Measurements from ENCODE around the gene DYNC2H1.

Gene DYNC2H1

GRCh38 chr11:103147627-103148026, 38.4 kb downstream of the DYNC2H1 start:
- DNase-seq, result no peak

GRCh38 chr11:103157542-103157941, 48.3 kb downstream of the DYNC2H1 start:
- DNase-seq, result no peak

GRCh38 chr11:103164093-103164796, 55.0 kb downstream of the DYNC2H1 start:
- DNase-seq, result no peak

GRCh38 chr11:103167166-103167565, 57.9 kb downstream of the DYNC2H1 start:
- DNase-seq, result no peak

GRCh38 chr11:103170865-103171264, 61.6 kb downstream of the DYNC2H1 start:
- DNase-seq, result no peak

GRCh38 chr11:103175461-103176129, 66.4 kb downstream of the DYNC2H1 start:
- DNase-seq, result no peak

GRCh38 chr11:103183981-103184611, 74.9 kb downstream of the DYNC2H1 start:
- DNase-seq, result no peak

GRCh38 chr11:103202048-103202651, 92.9 kb downstream of the DYNC2H1 start:
- DNase-seq, result no peak

GRCh38 chr11:103210543-103210942, 101.3 kb downstream of the DYNC2H1 start:
- no peak for DNase-seq

GRCh38 chr11:103215812-103216211, 106.6 kb downstream of the DYNC2H1 start:
- no peak for DNase-seq

- no peak for DNase-seq
Observed at GRCh38 chr11:103220133-103220532, 110.9 kb downstream of the DYNC2H1 start.

- no peak for DNase-seq
Observed at GRCh38 chr11:103222806-103223205, 113.6 kb downstream of the DYNC2H1 start.

GRCh38 chr11:103228807-103229206, 119.6 kb downstream of the DYNC2H1 start:
- no peak for DNase-seq

GRCh38 chr11:103234974-103235373, 125.7 kb downstream of the DYNC2H1 start:
- DNase-seq, result no peak

- DNase-seq, result no peak
Observed at GRCh38 chr11:103241574-103241973, 132.3 kb downstream of the DYNC2H1 start.

- no peak for DNase-seq
Observed at GRCh38 chr11:103254123-103254522, 144.9 kb downstream of the DYNC2H1 start.

GRCh38 chr11:103257360-103257759, 148.1 kb downstream of the DYNC2H1 start:
- no peak for DNase-seq

- DNase-seq, result no peak
Observed at GRCh38 chr11:103266167-103266831, 157.1 kb downstream of the DYNC2H1 start.

GRCh38 chr11:103272876-103273275, 163.7 kb downstream of the DYNC2H1 start:
- no peak for DNase-seq

GRCh38 chr11:103274025-103274424, 164.8 kb downstream of the DYNC2H1 start:
- DNase-seq, result no peak

- DNase-seq, result no peak
Observed at GRCh38 chr11:103279821-103280220, 170.6 kb downstream of the DYNC2H1 start.

- DNase-seq, result no peak
Observed at GRCh38 chr11:103281301-103281700, 172.1 kb downstream of the DYNC2H1 start.

GRCh38 chr11:103284260-103284659, 175.0 kb downstream of the DYNC2H1 start:
- no peak for DNase-seq

Data from activated T-cell treated with anti-CD3 and anti-CD28 coated beads, Interleukin-2, amount 50 U/mL, for 1 hour (primary cell).